ENCODE results near the gene NUDT22.

NUDT22 gene

DNA sequence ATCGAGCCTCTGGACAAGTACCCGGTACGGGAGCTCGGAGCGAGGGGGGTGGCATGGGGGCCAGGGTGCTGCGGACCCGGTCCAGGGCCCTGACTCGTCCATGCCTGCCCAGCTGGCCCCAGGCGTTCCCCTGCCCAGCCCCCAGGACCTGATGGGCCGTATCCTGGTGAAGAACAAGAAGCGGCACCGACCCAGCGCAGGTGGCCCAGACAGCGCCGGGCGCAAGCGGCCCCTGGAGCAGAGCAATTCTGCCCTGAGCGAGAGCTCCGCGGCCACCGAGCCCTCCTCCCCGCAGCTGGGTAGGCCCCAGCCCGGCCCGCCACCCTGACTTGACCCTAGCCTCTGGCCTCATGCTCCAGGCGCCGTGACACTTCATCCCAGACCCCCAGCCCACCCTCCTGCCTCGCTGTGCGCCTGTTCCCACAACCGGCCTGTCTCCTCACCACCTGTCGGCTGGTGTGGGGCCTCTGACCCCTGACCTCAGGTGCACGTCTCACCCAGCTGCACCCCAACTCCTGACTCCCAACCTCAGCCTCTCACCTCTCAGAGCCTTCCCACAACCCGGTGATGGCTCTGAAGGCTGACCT lies 33.0 kb downstream of the NUDT22 start:
- TF ChIP-seq, protein P1, sequence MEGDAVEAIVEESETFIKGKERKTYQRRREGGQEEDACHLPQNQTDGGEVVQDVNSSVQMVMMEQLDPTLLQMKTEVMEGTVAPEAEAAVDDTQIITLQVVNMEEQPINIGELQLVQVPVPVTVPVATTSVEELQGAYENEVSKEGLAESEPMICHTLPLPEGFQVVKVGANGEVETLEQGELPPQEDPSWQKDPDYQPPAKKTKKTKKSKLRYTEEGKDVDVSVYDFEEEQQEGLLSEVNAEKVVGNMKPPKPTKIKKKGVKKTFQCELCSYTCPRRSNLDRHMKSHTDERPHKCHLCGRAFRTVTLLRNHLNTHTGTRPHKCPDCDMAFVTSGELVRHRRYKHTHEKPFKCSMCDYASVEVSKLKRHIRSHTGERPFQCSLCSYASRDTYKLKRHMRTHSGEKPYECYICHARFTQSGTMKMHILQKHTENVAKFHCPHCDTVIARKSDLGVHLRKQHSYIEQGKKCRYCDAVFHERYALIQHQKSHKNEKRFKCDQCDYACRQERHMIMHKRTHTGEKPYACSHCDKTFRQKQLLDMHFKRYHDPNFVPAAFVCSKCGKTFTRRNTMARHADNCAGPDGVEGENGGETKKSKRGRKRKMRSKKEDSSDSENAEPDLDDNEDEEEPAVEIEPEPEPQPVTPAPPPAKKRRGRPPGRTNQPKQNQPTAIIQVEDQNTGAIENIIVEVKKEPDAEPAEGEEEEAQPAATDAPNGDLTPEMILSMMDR (IDR thresholded peaks at IDR 0.05; ENCODE audit: borderline replicate concordance, control extremely low read depth, extremely low read depth, insufficient read depth, missing control alignments): no peak
- in situ Hi-C loops (cut with MboI; ENCODE audit: low sequenced_read_pairs, unreplicated experiment): no loop called here
- no peak for DNase-seq (ENCODE audit: low spot score)

DNA sequence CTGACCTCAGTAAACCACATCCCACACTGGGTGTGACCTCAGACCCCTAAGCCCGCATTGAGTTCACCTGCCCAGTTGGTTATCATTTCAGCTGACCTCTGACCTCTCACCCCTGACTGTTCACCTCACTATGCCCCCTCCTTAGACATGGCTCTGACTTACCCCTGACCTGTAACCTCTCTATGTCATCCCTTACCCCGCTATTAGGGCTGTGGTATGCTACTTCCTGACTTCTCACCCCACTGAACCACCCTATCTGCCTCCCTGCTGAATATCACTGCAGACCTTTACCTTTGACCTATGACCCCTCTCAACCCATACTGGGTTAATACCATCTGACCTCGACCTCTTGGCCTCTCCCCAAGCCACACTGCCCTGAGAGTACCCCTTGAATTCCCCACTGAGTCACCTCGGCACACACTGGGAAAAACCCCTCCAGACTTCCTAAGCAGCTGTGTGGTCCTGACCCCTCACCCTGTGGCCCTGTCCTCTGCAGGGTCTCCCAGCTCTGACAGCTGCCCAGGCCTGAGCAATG lies 33.5 kb downstream of the NUDT22 start:
- in situ Hi-C loops (cut with MboI; ENCODE audit: low sequenced_read_pairs, unreplicated experiment): no loop called here
- DNase-seq (ENCODE audit: low spot score): peak; percentile 62
- TF ChIP-seq, protein P1 (IDR thresholded peaks at IDR 0.05; ENCODE audit: borderline replicate concordance, control extremely low read depth, extremely low read depth, insufficient read depth, missing control alignments): no peak

DNA sequence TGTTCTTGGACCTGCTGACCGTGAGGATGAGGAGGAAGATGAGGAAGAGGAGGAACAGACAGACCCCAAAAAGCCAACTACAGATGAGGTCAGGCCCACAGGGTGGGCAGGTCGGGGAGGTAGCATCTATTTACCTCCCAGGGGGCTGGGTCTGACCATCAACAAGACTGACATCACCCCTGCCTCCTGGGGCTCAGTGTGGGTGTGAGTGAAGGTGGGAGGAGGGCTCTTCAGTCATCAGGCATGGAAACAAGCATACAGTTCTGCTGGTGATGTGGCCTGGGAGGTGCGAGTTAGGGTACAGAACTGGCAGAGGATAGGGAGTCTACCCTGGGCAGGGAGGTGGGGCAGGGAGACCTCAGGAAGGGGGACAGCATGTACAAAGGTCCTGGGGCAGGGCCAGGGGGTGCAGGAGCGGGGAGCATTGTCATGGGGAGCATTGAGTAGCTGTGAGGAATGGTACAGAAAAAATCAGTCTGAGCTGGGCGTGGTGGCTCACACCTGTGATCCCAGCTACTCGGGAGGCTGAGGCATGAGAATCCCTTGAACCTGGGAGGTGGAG lies 34.2 kb downstream of the NUDT22 start:
- TF ChIP-seq, protein P1 (IDR thresholded peaks at IDR 0.05; ENCODE audit: borderline replicate concordance, control extremely low read depth, extremely low read depth, insufficient read depth, missing control alignments): no peak
- peak; percentile 66 for DNase-seq (ENCODE audit: low spot score)
- in situ Hi-C loops (cut with MboI; ENCODE audit: low sequenced_read_pairs, unreplicated experiment): no loop called here

- no peak for DNase-seq (ENCODE audit: low spot score)
- TF ChIP-seq, protein P1 (IDR thresholded peaks at IDR 0.05; ENCODE audit: borderline replicate concordance, control extremely low read depth, extremely low read depth, insufficient read depth, missing control alignments): no peak
- in situ Hi-C loops (cut with MboI; ENCODE audit: low sequenced_read_pairs, unreplicated experiment): no loop called here
These were observed 35.5 kb downstream of the NUDT22 start for GRCh38 chr11:64261556-64262080.

DNA sequence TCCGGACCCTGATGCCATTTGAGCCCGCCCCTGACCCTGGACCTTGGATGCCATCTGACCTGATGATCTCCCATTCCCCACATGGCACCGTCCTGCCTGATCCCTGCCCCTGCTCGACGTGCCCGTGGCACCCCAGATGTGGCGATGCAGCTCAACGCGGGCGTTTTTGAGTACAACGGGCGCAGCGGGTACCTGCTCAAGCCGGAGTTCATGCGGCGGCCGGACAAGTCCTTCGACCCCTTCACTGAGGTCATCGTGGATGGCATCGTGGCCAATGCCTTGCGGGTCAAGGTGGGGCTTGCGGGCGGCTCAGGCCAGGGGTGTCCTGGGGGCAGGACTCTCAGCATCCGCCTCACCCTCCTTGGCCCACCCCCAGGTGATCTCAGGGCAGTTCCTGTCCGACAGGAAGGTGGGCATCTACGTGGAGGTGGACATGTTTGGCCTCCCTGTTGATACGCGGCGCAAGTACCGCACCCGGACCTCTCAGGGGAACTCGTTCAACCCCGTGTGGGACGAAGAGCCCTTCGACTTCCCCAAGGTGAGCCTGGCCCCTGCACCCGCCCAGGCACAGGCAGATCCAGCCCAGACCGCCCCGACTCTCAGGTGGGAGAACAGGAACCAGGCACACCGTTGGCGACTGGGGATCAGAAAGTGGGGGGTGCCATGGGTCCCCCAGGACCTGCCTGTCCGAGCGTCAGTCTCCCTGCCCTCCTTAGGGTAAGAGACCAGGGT lies 36.4 kb downstream of the NUDT22 start:
- no peak for DNase-seq (ENCODE audit: low spot score)
- in situ Hi-C loops (cut with MboI; ENCODE audit: low sequenced_read_pairs, unreplicated experiment): no loop called here
- TF ChIP-seq, protein P1 (IDR thresholded peaks at IDR 0.05; ENCODE audit: borderline replicate concordance, control extremely low read depth, extremely low read depth, insufficient read depth, missing control alignments): no peak

GRCh38 chr11:64263021-64263946 lies 37.2 kb downstream of the NUDT22 start:
- in situ Hi-C loops (cut with MboI; ENCODE audit: low sequenced_read_pairs, unreplicated experiment): no loop called here
- TF ChIP-seq, protein P1 (IDR thresholded peaks at IDR 0.05; ENCODE audit: borderline replicate concordance, control extremely low read depth, extremely low read depth, insufficient read depth, missing control alignments): no peak
- DNase-seq (ENCODE audit: low spot score): no peak

Measured in GM13976 (cell line).